HepG2 (cell line): ENCODE results near the gene PRAMEF20.
"Not testable (repeated sequence)": the region's sequence is repeated elsewhere in the genome, so short reads cannot be mapped to it uniquely, and the experiment has no call there.

ENCODE experiments used
- CEBPB ChIP-seq: IDR thresholded peaks from 2 replicates; pipeline ENCODE4 v1.6.1; 2011; ENCODE audit warnings: low read depth, low read length, improper control_type of control experiment, borderline replicate concordance
- MAFG ChIP-seq: sonication (generic); formaldehyde crosslinking; IDR thresholded peaks from 2 replicates; pipeline ENCODE4 v1.5.1; 2020; ENCODE audit warnings: mild to moderate bottlenecking, missing genetic modification reagents
- POLR2A ChIP-seq, 2 experiments: IDR thresholded peaks; 2 replicates each; pipeline ENCODE4 v1.6.1; 2011; ENCODE audit warnings: low read depth in 2 of 2, low read length in 2 of 2, mild to moderate bottlenecking in 1 of 2, moderate library complexity in 1 of 2; ENCODE audit not compliant: insufficient read depth in 1 of 2
- USF2 ChIP-seq, 2 experiments: sonication (generic) in 1 of 2; formaldehyde crosslinking in 1 of 2; IDR thresholded peaks; 2 replicates each; pipeline versions ENCODE4 v1.5.1 to v1.6.1; 2011 to 2020; ENCODE audit warnings: borderline replicate concordance in 1 of 2, low read depth in 1 of 2, low read length in 1 of 2, mild to moderate bottlenecking in 1 of 2, missing genetic modification reagents in 1 of 2, moderate library complexity in 1 of 2

- TF ChIP-seq CEBPB; POLR2A (IDR thresholded peaks at IDR 0.05; ENCODE audit: insufficient read depth in 1 of 2, low read depth in 2 of 2, low read length in 2 of 2); MAFG (CRISPR knock-in tag); USF2 (IDR thresholded peaks at IDR 0.05; ENCODE audit: low read depth, low read length); USF2 (CRISPR knock-in tag; IDR thresholded peaks at IDR 0.05; ENCODE audit: borderline replicate concordance): not testable (repeated sequence)
Measured at GRCh38 chr1:13368544-13368943, 41.7 kb upstream of the PRAMEF20 start.
